ENCODE measurements around the gene STK38L. TPM values are rescaled to one million over a fixed set of nuclear protein-coding genes. Genes with fewer than 3 reads are reported as not detected.

The STK38L gene
- total and polyA plus RNA-seq, 7 experiments from 2014 or later = 7.2 to 22.8 (median 19.4) TPM

GRCh38 chr12:27335364-27336281, 91.5 kb downstream of the STK38L start:
- H3K36me3 ChIP-seq (ENCODE audit: control insufficient read depth in 2 of 3, insufficient read depth in 3 of 3, low read length in 3 of 3) = no peaks in the 10 kb centered on the region
- peaks cover 0 to 21% (median 0%) of the 10 kb centered on the region in 5 donors for H3K36me3 Mint-ChIP-seq
- CTCF ChIA-PET = no interaction called here
- POLR2A ChIA-PET = interaction anchor here (0.7 kb wide), 1 partner anchor 499 kb away, joined by 3 read pairs; no protein-coding TSS in a partner anchor
- H3K27me3 Mint-ChIP-seq = peaks cover 7 to 45% (median 42%) of the 10 kb centered on the region in 5 donors
- H3K27me3 ChIP-seq (ENCODE audit: control insufficient read depth in 2 of 2, insufficient read depth in 2 of 2, low read length in 2 of 2) = peaks cover 0 to 8% of the 10 kb centered on the region in 2 donors
- no peak overlapping the region for H3K27ac Mint-ChIP-seq
- intact Hi-C loops (cut with micrococcal nuclease) = no loop called here
- H3K27ac ChIP-seq (ENCODE audit: low read depth, low read length) = no peak overlapping the region
- DNase-seq (no peak), ATAC-seq (no peak)
- H3K4me1 Mint-ChIP-seq = peaks cover 7 to 56% (median 15%) of the 10 kb centered on the region in 7 donors
- H3K9me3 ChIP-seq (ENCODE audit: control insufficient read depth in 2 of 3, low read length in 3 of 3) = no peaks in the 10 kb centered on the region
- peaks cover 4% of the 10 kb centered on the region in 2 donors for H3K4me1 ChIP-seq (ENCODE audit: control insufficient read depth in 2 of 2, insufficient read depth in 2 of 2, low read length in 2 of 2)
- peaks cover 0 to 2% (median 0%) of the 10 kb centered on the region in 11 donors for H3K9me3 Mint-ChIP-seq
- H3K4me3 Mint-ChIP-seq = peak overlapping the region in 1 of 10 donors; percentile 10
- no peak overlapping the region for H3K4me3 ChIP-seq (ENCODE audit: low read length)

GRCh38 chr12:27336282-27336653, 92.2 kb downstream of the STK38L start:
- Histone ChIP-seq H3K4me3 (ENCODE audit: low read length) (no peak overlapping the region), H3K4me1 (ENCODE audit: control insufficient read depth in 2 of 2, insufficient read depth in 2 of 2, low read length in 2 of 2) (peaks cover 4% of the 10 kb centered on the region in 2 donors), H3K27ac (ENCODE audit: low read depth, low read length) (no peak overlapping the region), H3K27me3 (ENCODE audit: control insufficient read depth in 2 of 2, insufficient read depth in 2 of 2, low read length in 2 of 2) (peaks cover 0 to 8% of the 10 kb centered on the region in 2 donors), H3K9me3 (ENCODE audit: control insufficient read depth in 2 of 3, low read length in 3 of 3) (no peaks in the 10 kb centered on the region), H3K36me3 (ENCODE audit: control insufficient read depth in 2 of 3, insufficient read depth in 3 of 3, low read length in 3 of 3) (no peaks in the 10 kb centered on the region)
- Mint-ChIP-seq H3K36me3 (peaks cover 0 to 21% (median 0%) of the 10 kb centered on the region in 5 donors), H3K4me1 (peaks cover 7 to 56% (median 15%) of the 10 kb centered on the region in 7 donors), H3K27ac (no peak overlapping the region), H3K27me3 (peaks cover 7 to 42% (median 39%) of the 10 kb centered on the region in 5 donors), H3K4me3 (no peak overlapping the region), H3K9me3 (peaks cover 0 to 2% (median 0%) of the 10 kb centered on the region in 11 donors)
- ATAC-seq = no peak
- DNase-seq = no peak
- ChIA-PET CTCF (no interaction called here), POLR2A (no interaction called here)
- intact Hi-C loops (cut with micrococcal nuclease) = no loop called here

- Mint-ChIP-seq H3K27ac (peak overlapping the region in 1 of 9 donors; percentile 51), H3K36me3 (peaks cover 0 to 23% (median 0%) of the 10 kb centered on the region in 5 donors), H3K4me3 (no peak overlapping the region), H3K9me3 (peaks cover 0 to 2% (median 0%) of the 10 kb centered on the region in 11 donors), H3K4me1 (peaks cover 7 to 45% (median 11%) of the 10 kb centered on the region in 7 donors), H3K27me3 (peaks cover 7 to 32% (median 28%) of the 10 kb centered on the region in 5 donors)
- DNase-seq = no peak
- CTCF ChIA-PET = no interaction called here
- intact Hi-C loops (cut with micrococcal nuclease) = no loop called here
- peaks cover 2% of the 10 kb centered on the region in 2 donors for H3K4me1 ChIP-seq (ENCODE audit: control insufficient read depth in 2 of 2, insufficient read depth in 2 of 2, low read length in 2 of 2)
- H3K27ac ChIP-seq (ENCODE audit: low read depth, low read length) = no peak overlapping the region
- H3K9me3 ChIP-seq (ENCODE audit: control insufficient read depth in 2 of 3, low read length in 3 of 3) = no peaks in the 10 kb centered on the region
- peaks cover 0 to 2% of the 10 kb centered on the region in 2 donors for H3K27me3 ChIP-seq (ENCODE audit: control insufficient read depth in 2 of 2, insufficient read depth in 2 of 2, low read length in 2 of 2)
- no peaks in the 10 kb centered on the region for H3K36me3 ChIP-seq (ENCODE audit: control insufficient read depth in 2 of 3, insufficient read depth in 3 of 3, low read length in 3 of 3)
- POLR2A ChIA-PET = interaction anchor here (0.5 kb wide), 1 partner anchor 332 kb away, joined by 6 read pairs; no protein-coding TSS in a partner anchor
- H3K4me3 ChIP-seq (ENCODE audit: low read length) = no peak overlapping the region
- ATAC-seq = no peak
Measured at GRCh38 chr12:27337376-27337775, 93.3 kb downstream of the STK38L start.

- H3K4me3 Mint-ChIP-seq = no peak overlapping the region
- H3K9me3 ChIP-seq (ENCODE audit: control insufficient read depth in 2 of 3, low read length in 3 of 3) = no peaks in the 10 kb centered on the region
- no peak overlapping the region for H3K27ac ChIP-seq (ENCODE audit: low read depth, low read length)
- peaks cover 5 to 27% (median 24%) of the 10 kb centered on the region in 5 donors for H3K27me3 Mint-ChIP-seq
- H3K4me1 Mint-ChIP-seq = peaks cover 5 to 45% (median 8%) of the 10 kb centered on the region in 7 donors
- no peak overlapping the region for H3K4me3 ChIP-seq (ENCODE audit: low read length)
- intact Hi-C loops (cut with micrococcal nuclease) = no loop called here
- no peak for DNase-seq
- H3K9me3 Mint-ChIP-seq = peaks cover 0 to 2% (median 0%) of the 10 kb centered on the region in 11 donors
- H3K27me3 ChIP-seq (ENCODE audit: control insufficient read depth in 2 of 2, insufficient read depth in 2 of 2, low read length in 2 of 2) = no peaks in the 10 kb centered on the region
- CTCF ChIA-PET = no interaction called here
- no peaks in the 10 kb centered on the region for H3K4me1 ChIP-seq (ENCODE audit: control insufficient read depth in 2 of 2, insufficient read depth in 2 of 2, low read length in 2 of 2)
- H3K36me3 ChIP-seq (ENCODE audit: control insufficient read depth in 2 of 3, insufficient read depth in 3 of 3, low read length in 3 of 3) = no peaks in the 10 kb centered on the region
- no peak for ATAC-seq
- POLR2A ChIA-PET = no interaction called here
- H3K36me3 Mint-ChIP-seq = peaks cover 0 to 21% (median 0%) of the 10 kb centered on the region in 5 donors
- H3K27ac Mint-ChIP-seq = no peak overlapping the region
Measured at GRCh38 chr12:27338473-27338872, 94.4 kb downstream of the STK38L start.

GRCh38 chr12:27340971-27341370, 96.9 kb downstream of the STK38L start:
- Histone ChIP-seq H3K27me3 (ENCODE audit: control insufficient read depth in 2 of 2, insufficient read depth in 2 of 2, low read length in 2 of 2) (no peaks in the 10 kb centered on the region), H3K27ac (ENCODE audit: low read depth, low read length) (no peak overlapping the region), H3K4me1 (ENCODE audit: control insufficient read depth in 2 of 2, insufficient read depth in 2 of 2, low read length in 2 of 2) (no peaks in the 10 kb centered on the region), H3K9me3 (ENCODE audit: control insufficient read depth in 2 of 3, low read length in 3 of 3) (no peaks in the 10 kb centered on the region), H3K4me3 (ENCODE audit: low read length) (no peak overlapping the region), H3K36me3 (ENCODE audit: control insufficient read depth in 2 of 3, insufficient read depth in 3 of 3, low read length in 3 of 3) (no peaks in the 10 kb centered on the region)
- Mint-ChIP-seq H3K27ac (no peak overlapping the region), H3K36me3 (peaks cover 0 to 21% (median 0%) of the 10 kb centered on the region in 5 donors), H3K4me3 (no peak overlapping the region), H3K9me3 (peaks cover 0 to 2% (median 0%) of the 10 kb centered on the region in 11 donors), H3K27me3 (peaks cover 0 to 9% (median 5%) of the 10 kb centered on the region in 5 donors), H3K4me1 (peaks cover 0 to 30% (median 0%) of the 10 kb centered on the region in 7 donors)
- intact Hi-C loops (cut with micrococcal nuclease) = no loop called here
- POLR2A ChIA-PET = no interaction called here
- ATAC-seq = no peak
- DNase-seq = no peak
- CTCF ChIA-PET = no interaction called here

- ATAC-seq = no peak
- CTCF ChIA-PET = no interaction called here
- H3K27me3 Mint-ChIP-seq = peaks cover 0 to 20% (median 4%) of the 10 kb centered on the region in 5 donors
- no peak overlapping the region for H3K4me3 Mint-ChIP-seq
- H3K4me1 Mint-ChIP-seq = peaks cover 0 to 22% (median 0%) of the 10 kb centered on the region in 7 donors
- peaks cover 0 to 2% (median 0%) of the 10 kb centered on the region in 11 donors for H3K9me3 Mint-ChIP-seq
- H3K36me3 Mint-ChIP-seq = peaks cover 0 to 23% (median 0%) of the 10 kb centered on the region in 5 donors
- POLR2A ChIA-PET = no interaction called here
- H3K27ac ChIP-seq (ENCODE audit: low read depth, low read length) = no peak overlapping the region
- no peaks in the 10 kb centered on the region for H3K9me3 ChIP-seq (ENCODE audit: control insufficient read depth in 2 of 3, low read length in 3 of 3)
- no peak overlapping the region for H3K27ac Mint-ChIP-seq
- intact Hi-C loops (cut with micrococcal nuclease) = no loop called here
- no peaks in the 10 kb centered on the region for H3K4me1 ChIP-seq (ENCODE audit: control insufficient read depth in 2 of 2, insufficient read depth in 2 of 2, low read length in 2 of 2)
- no peak overlapping the region for H3K4me3 ChIP-seq (ENCODE audit: low read length)
- no peaks in the 10 kb centered on the region for H3K36me3 ChIP-seq (ENCODE audit: control insufficient read depth in 2 of 3, insufficient read depth in 3 of 3, low read length in 3 of 3)
- no peaks in the 10 kb centered on the region for H3K27me3 ChIP-seq (ENCODE audit: control insufficient read depth in 2 of 2, insufficient read depth in 2 of 2, low read length in 2 of 2)
- DNase-seq = no peak
Measured at GRCh38 chr12:27342536-27342935, 98.5 kb downstream of the STK38L start.

Data from naive thymus-derived CD4-positive, alpha-beta T cell (primary cell).